Measurements from ENCODE around the gene CLBA1. TPM values are rescaled to one million over a fixed set of nuclear protein-coding genes. Genes with fewer than 3 reads are reported as not detected.

The CLBA1 gene
- polyA plus RNA-seq, 2 of the 4 experiments (the other 2 are of a cell fraction) = 11.5 to 12.0 TPM

GRCh38 chr14:104984056-104984894 lies 1.3 kb upstream of the CLBA1 start (continued):
- TF ChIP-seq REST (IDR thresholded peaks at IDR 0.05) = no peak
- TF ChIP-seq CHD4 (IDR thresholded peaks at IDR 0.05; ENCODE audit: borderline replicate concordance) = no peak
- no peak for TF ChIP-seq HMGXB4 (CRISPR knock-in tag; IDR thresholded peaks at IDR 0.05; ENCODE audit: borderline replicate concordance)
- no peak for TF ChIP-seq ELK1 (IDR thresholded peaks at IDR 0.05; ENCODE audit: low read depth, low read length)
- TF ChIP-seq KDM5A (IDR thresholded peaks at IDR 0.05) = no peak
- no peak for TF ChIP-seq CBX8 (IDR thresholded peaks at IDR 0.05)
- no peak for TF ChIP-seq TP53 (CRISPR knock-in tag; IDR thresholded peaks at IDR 0.05)
- no peak for TF ChIP-seq ZNF302 (CRISPR knock-in tag; IDR thresholded peaks at IDR 0.05)
- no peak for TF ChIP-seq HOXB5 (CRISPR knock-in tag; IDR thresholded peaks at IDR 0.05)

- ATAC-seq (peak in 1 of 2 experiments; percentile 3; a peak in 3 of 6 replicates), DNase-seq (ENCODE audit: low read depth in 1 of 2, low spot score in 1 of 2) (no peak), FAIRE-seq (no peak)
- WGBS (ENCODE audit: missing lambda C conversion rate) = 71% methylated on average over 17 of the region's 19 CpGs
- TF ChIP-seq REST (IDR thresholded peaks at IDR 0.05) = no peak
- TF ChIP-seq BCL3 (IDR thresholded peaks at IDR 0.05) = no peak
- no peak for TF ChIP-seq BHLHE40 (IDR thresholded peaks at IDR 0.05; ENCODE audit: low read depth, low read length)
- TF ChIP-seq MAFK (IDR thresholded peaks at IDR 0.05; ENCODE audit: partially characterized antibody) = no peak
- TF ChIP-seq TP53 (CRISPR knock-in tag; IDR thresholded peaks at IDR 0.05) = no peak
- TF ChIP-seq POLR2A (IDR thresholded peaks at IDR 0.05; ENCODE audit: low read length) = no peak
- TF ChIP-seq HES2 (IDR thresholded peaks at IDR 0.05) = no peak
- no peak for TF ChIP-seq MAX (IDR thresholded peaks at IDR 0.05)
- no peak for TF ChIP-seq CTCF (IDR thresholded peaks at IDR 0.05)
- TF ChIP-seq SREBF2 (IDR thresholded peaks at IDR 0.05) = no peak
- no peak for TF ChIP-seq RARB (CRISPR knock-in tag; IDR thresholded peaks at IDR 0.05)
- TF ChIP-seq JUNB (IDR thresholded peaks at IDR 0.05) = no peak
- H3K4me3 ChIP-seq = peak overlapping the region; percentile 87
- ChIA-PET CTCF (interaction anchor here (1.4 to 5.7 kb wide), 4 partner anchors 10 to 58 kb away, joined by 3 to 74 read pairs (median 6); no protein-coding TSS in a partner anchor), POLR2A (no interaction called here)
- H3K27ac ChIP-seq = peak overlapping the region; percentile 89 to 96
- H3K4me1 ChIP-seq = peaks cover 16% of the 10 kb centered on the region; the same call in 2 of the 3 replicates
- H3K4me2 ChIP-seq = peak overlapping the region; percentile 100
- H3K9me3 ChIP-seq = no peaks in the 10 kb centered on the region
Observed at GRCh38 chr14:104986487-104987164, 1.0 kb downstream of the CLBA1 start.
